H7 (cell line): ENCODE measurements around the gene ZNRD2. TPM values are rescaled to one million over a fixed set of nuclear protein-coding genes. Genes with fewer than 3 reads are reported as not detected.

Experiments
- DNase-seq: peaks from one replicate; pipeline ENCODE4 v3.0.0; 2012
- H3K27me3 ChIP-seq: 2 replicates; pipeline ENCODE4 v1.6.0; 2011; ENCODE audit warnings: mild to moderate bottlenecking, low read length; ENCODE audit not compliant: control insufficient read depth, insufficient read depth
- H3K36me3 ChIP-seq: replicated peaks from 2 replicates; pipeline ENCODE4 v1.5.1; 2011; ENCODE audit warnings: low read length; ENCODE audit not compliant: control insufficient read depth, insufficient read depth
- H3K4me3 ChIP-seq: 2 replicates; pipeline ENCODE4 v1.5.1; 2011; ENCODE audit warnings: low read depth, mild to moderate bottlenecking, control low read depth, low read length, moderate library complexity; ENCODE audit not compliant: insufficient read depth
- total RNA-seq: library from RNA; depleted of rRNA; stranded (reverse); fragments of >200 nt; shearing (Covaris generic); gene quantifications from 2 replicates; pipeline ENCODE4 v1.2.3, GENCODE V29; 2014

Gene ZNRD2
- total RNA-seq, 1 experiment from 2014 or later: 88.1 TPM

- H3K4me3 ChIP-seq: peak overlapping the region; percentile 55
- peaks cover 58% of the 10 kb centered on the region for H3K27me3 ChIP-seq
- peak; percentile 100 for DNase-seq
- no peaks in the 10 kb centered on the region; the same call in 1 of the 2 replicates for H3K36me3 ChIP-seq
Observed at GRCh38 chr11:65546217-65546958, 23.9 kb upstream of the ZNRD2 start.

- peak overlapping the region; percentile 2; the same call in 1 of the 2 replicates for H3K4me3 ChIP-seq
- peaks cover 59% of the 10 kb centered on the region for H3K27me3 ChIP-seq
- DNase-seq: peak; percentile 85
- no peaks in the 10 kb centered on the region; the same call in 1 of the 2 replicates for H3K36me3 ChIP-seq
Observed at GRCh38 chr11:65547446-65548125, 22.7 kb upstream of the ZNRD2 start.

DNA sequence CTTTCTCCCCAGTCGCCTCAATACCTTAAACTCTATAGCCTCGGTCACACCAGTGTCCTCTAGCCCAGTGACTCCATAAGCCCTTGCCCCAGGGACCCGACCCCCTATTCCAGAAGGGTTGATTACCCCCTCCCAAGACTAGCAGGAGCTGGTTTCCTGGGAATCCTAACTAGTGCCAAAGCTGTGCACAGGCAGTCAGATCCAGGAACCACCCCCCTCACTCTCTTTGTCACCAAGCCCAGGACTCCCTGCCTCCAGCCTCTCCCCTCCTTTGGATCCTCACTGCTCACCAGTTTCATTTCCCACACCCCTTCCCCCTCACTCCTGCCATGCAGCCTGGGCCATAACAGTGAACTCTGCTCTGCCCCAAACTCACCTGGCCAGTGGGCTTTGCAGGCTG lies 21.9 kb upstream of the ZNRD2 start:
- Histone ChIP-seq H3K4me3 (no peak overlapping the region), H3K36me3 (no peaks in the 10 kb centered on the region; the same call in 1 of the 2 replicates), H3K27me3 (peaks cover 58% of the 10 kb centered on the region)
- DNase-seq: no peak

GRCh38 chr11:65549096-65549495 lies 21.2 kb upstream of the ZNRD2 start:
- Histone ChIP-seq H3K4me3 (no peak overlapping the region), H3K27me3 (peaks cover 56% of the 10 kb centered on the region), H3K36me3 (no peaks in the 10 kb centered on the region; the same call in 1 of the 2 replicates)
- DNase-seq: no peak

- Histone ChIP-seq H3K36me3 (no peaks in the 10 kb centered on the region; the same call in 1 of the 2 replicates), H3K27me3 (peaks cover 38% of the 10 kb centered on the region), H3K4me3 (no peak overlapping the region)
- peak; percentile 90 for DNase-seq
Observed at GRCh38 chr11:65551572-65552387, 18.5 kb upstream of the ZNRD2 start.

DNA sequence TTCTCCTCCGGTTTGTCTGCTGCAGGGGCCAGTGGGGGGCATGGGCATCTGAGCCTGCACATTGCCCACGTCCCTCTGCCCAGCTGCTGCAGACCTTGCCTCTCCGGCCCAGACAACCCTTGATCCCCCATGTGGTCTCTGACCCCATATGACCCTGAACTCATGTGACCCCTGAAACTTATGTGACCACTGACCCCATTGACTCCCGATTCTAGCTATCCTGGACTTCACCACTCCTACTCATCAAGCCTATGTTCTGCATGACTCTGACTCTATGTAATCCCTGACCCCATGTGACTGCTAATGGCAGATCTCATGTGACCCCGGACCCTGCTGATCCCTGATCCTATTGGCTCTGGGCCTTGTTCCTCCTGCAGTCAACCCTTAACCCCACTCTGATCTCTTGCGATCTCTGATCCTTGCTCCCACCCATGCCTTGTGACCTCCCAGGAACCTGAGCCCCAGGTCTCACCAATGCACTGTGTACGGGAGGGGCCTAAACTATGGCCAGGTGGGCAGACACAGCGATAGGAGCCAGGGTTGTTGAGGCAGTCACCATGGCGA lies 17.8 kb upstream of the ZNRD2 start:
- peaks cover 36% of the 10 kb centered on the region for H3K27me3 ChIP-seq
- DNase-seq: no peak
- H3K36me3 ChIP-seq: no peaks in the 10 kb centered on the region; the same call in 1 of the 2 replicates
- no peak overlapping the region for H3K4me3 ChIP-seq

DNA sequence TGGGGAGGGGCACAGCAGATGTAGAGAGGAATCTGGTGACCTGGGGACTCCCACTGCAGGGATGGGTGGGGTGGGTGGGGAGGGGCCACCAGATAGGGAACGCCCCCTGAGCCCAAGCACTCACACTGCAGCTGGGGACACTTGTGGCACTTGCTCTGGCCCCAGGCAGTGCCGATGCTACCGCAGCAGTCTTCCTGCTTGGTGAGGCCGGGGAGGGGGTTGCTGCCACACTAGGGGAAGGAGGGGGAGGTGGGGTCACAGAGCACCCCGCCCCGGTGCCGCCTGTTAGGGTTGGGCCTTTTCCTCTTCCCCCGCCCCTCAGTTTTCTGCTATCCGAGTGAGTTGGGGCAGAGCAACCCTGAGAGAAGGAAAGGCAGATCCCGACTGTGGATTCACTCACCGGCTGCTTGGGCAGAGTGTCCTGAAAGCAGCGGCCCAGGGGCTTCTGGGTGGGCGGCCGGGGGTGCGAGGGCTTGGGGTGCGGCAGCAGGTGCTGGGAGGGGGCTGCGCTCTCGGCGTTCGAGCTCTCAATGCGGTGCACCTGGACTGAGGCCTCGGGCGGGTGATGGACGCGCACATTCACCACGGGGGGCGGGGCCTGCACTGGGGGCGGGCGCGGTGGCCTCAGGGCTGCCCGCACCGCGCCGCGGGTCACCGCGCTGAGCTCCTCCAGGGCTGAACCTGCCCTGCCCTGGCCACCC lies 16.8 kb upstream of the ZNRD2 start:
- H3K4me3 ChIP-seq: peak overlapping the region; percentile 43
- no peaks in the 10 kb centered on the region; the same call in 1 of the 2 replicates for H3K36me3 ChIP-seq
- peaks cover 27% of the 10 kb centered on the region for H3K27me3 ChIP-seq
- DNase-seq: peak; percentile 89

DNA sequence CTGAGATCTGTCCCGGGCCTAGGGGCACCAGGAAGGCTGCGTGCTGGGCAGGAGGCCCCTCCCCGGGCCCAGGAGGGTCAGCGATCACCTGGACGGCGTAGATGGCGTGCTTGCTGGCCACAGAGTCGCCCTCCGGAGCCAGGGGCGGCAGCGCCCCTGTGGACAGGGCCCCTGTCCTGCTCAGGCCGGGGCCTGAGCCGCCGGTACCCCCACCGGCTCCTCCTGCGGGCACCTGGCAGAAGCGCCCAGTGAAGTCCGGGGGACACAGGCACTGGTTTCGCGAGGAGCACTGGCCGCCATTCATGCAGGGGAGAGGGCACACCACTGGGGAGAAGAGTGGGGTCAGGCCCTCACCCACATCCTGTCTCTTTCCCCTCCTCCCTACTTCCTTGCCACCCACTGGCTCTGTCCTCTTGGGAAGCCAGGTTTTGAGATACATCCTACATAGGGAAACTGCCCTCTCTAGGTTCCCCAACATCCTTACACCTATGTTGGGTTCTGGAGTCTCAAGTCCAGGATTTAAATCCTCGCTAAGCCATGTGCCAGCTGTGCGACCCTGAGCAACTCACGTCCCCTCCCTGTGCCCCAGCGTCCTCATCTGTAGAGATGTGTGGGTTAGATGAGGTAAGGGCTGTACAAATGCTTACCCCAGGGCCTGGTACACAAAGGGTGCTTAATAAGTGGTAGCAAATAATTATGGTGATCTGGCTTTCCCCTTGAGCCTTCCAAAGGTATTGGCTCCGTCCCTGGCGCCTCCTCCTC lies 16.0 kb upstream of the ZNRD2 start:
- peaks cover 23% of the 10 kb centered on the region for H3K27me3 ChIP-seq
- peak overlapping the region; percentile 43 for H3K4me3 ChIP-seq

GRCh38 chr11:65554842-65555430 lies 15.3 kb upstream of the ZNRD2 start:
- Histone ChIP-seq H3K27me3 (peaks cover 23% of the 10 kb centered on the region), H3K36me3 (no peaks in the 10 kb centered on the region), H3K4me3 (no peak overlapping the region)
- DNase-seq: no peak

More for the DNA sequence above, 16.0 kb upstream of the ZNRD2 start:
- DNase-seq: peak; percentile 61
- H3K36me3 ChIP-seq: no peaks in the 10 kb centered on the region

GRCh38 chr11:65555693-65556231 lies 14.5 kb upstream of the ZNRD2 start:
- no peak for DNase-seq
- no peak overlapping the region for H3K4me3 ChIP-seq
- no peaks in the 10 kb centered on the region for H3K36me3 ChIP-seq
- H3K27me3 ChIP-seq: peaks cover 22% of the 10 kb centered on the region

GRCh38 chr11:65556470-65557279 lies 13.6 kb upstream of the ZNRD2 start:
- H3K4me3 ChIP-seq: no peak overlapping the region
- H3K27me3 ChIP-seq: peaks cover 17% of the 10 kb centered on the region
- no peaks in the 10 kb centered on the region for H3K36me3 ChIP-seq
- DNase-seq: no peak

GRCh38 chr11:65557280-65558001 lies 12.8 kb upstream of the ZNRD2 start:
- peaks cover 17% of the 10 kb centered on the region for H3K27me3 ChIP-seq
- no peaks in the 10 kb centered on the region for H3K36me3 ChIP-seq
- H3K4me3 ChIP-seq: peak overlapping the region; percentile 69
- DNase-seq: peak; percentile 89
